Measurements from ENCODE around the gene ZNF236. TPM values are rescaled to one million over a fixed set of nuclear protein-coding genes. Genes with fewer than 3 reads are reported as not detected.
"Not testable (repeated sequence)": the region's sequence is repeated elsewhere in the genome, so short reads cannot be mapped to it uniquely, and the experiment has no call there.

ZNF236 gene
- total and polyA plus RNA-seq, 2 donors (not counting 1 experiment from before 2014, with no cell fraction given) = 8.9 to 39.5 TPM

GRCh38 chr18:76990343-76991020, 168.1 kb downstream of the ZNF236 start:
- peaks cover 0 to 22% of the 10 kb centered on the region in 2 donors for H3K4me1 ChIP-seq (ENCODE audit: control insufficient read depth in 2 of 2, insufficient read depth in 2 of 2, low read length in 2 of 2)
- H3K9ac ChIP-seq (ENCODE audit: low read length); H3K36me3 ChIP-seq (replicated peaks in 1 of 2; ENCODE audit: control extremely low read depth in 1 of 2, control insufficient read depth in 1 of 2, extremely low read depth in 1 of 2, insufficient read depth in 2 of 2, low read length in 1 of 2); H3K27ac ChIP-seq (ENCODE audit: low read length in 2 of 2); H2AFZ ChIP-seq (ENCODE audit: insufficient read depth, low read depth, low read length, poor library complexity, severe bottlenecking); H3K4me3 ChIP-seq (ENCODE audit: control extremely low read depth in 1 of 5, extremely low read depth in 1 of 5, insufficient read depth in 1 of 5, low read depth in 2 of 5, low read length in 4 of 5); H4K20me1 ChIP-seq (ENCODE audit: control insufficient read depth, insufficient read depth, low read length, poor library complexity, severe bottlenecking); H3K9me3 ChIP-seq (ENCODE audit: control extremely low read depth in 1 of 3, control insufficient read depth in 2 of 3, insufficient read depth in 1 of 3, low read length in 2 of 3); H3K27me3 ChIP-seq (replicated peaks in 1 of 4; ENCODE audit: control extremely low read depth in 1 of 4, control insufficient read depth in 3 of 4, insufficient read depth in 4 of 4, low read length in 3 of 4); H3K9me3 Mint-ChIP-seq (ENCODE audit: insufficient read depth); H3K79me2 ChIP-seq (ENCODE audit: control insufficient read depth, insufficient read depth, low read length); H3K4me2 ChIP-seq (replicated peaks; ENCODE audit: low read depth, low read length, poor library complexity, severe bottlenecking); intact Hi-C loops (cut with micrococcal nuclease); H3K27me3 Mint-ChIP-seq: not testable (repeated sequence)
- ATAC-seq (ENCODE audit: low read depth) (peak; percentile 61), DNase-seq (peak; percentile 59)
- 88% methylated on average over 5 of the region's 8 CpGs for WGBS (ENCODE audit: insufficient coverage)
- Mint-ChIP-seq H3K4me1 (peaks cover 25% of the 10 kb centered on the region), H3K27ac (peak overlapping the region; percentile 33), H3K4me3 (peak overlapping the region; percentile 23)
- POLR2A ChIA-PET = interaction anchor here (1.3 kb wide), 1 partner anchor 9 kb away, joined by 3 read pairs; no protein-coding TSS in a partner anchor
- CTCF ChIA-PET = interaction anchor here (1.3 to 7.9 kb wide), 4 partner anchors 8 to 69 kb away, joined by 3 to 43 read pairs (median 22); no protein-coding TSS in a partner anchor

- Histone ChIP-seq H4K20me1 (ENCODE audit: control insufficient read depth, insufficient read depth, low read length, poor library complexity, severe bottlenecking) (no peaks in the 10 kb centered on the region), H3K79me2 (ENCODE audit: control insufficient read depth, insufficient read depth, low read length) (no peaks in the 10 kb centered on the region), H2AFZ (ENCODE audit: insufficient read depth, low read depth, low read length, poor library complexity, severe bottlenecking) (no peak overlapping the region), H3K4me2 (replicated peaks; ENCODE audit: low read depth, low read length, poor library complexity, severe bottlenecking) (no peak overlapping the region), H3K27ac (ENCODE audit: low read length in 2 of 2) (no peak overlapping the region), H3K9me3 (ENCODE audit: control extremely low read depth in 1 of 3, control insufficient read depth in 2 of 3, insufficient read depth in 1 of 3, low read length in 2 of 3) (no peaks in the 10 kb centered on the region), H3K36me3 (replicated peaks in 1 of 2; ENCODE audit: control extremely low read depth in 1 of 2, control insufficient read depth in 1 of 2, extremely low read depth in 1 of 2, insufficient read depth in 2 of 2, low read length in 1 of 2) (no peaks in the 10 kb centered on the region), H3K9ac (ENCODE audit: low read length) (no peak overlapping the region), H3K4me3 (ENCODE audit: control extremely low read depth in 1 of 5, extremely low read depth in 1 of 5, insufficient read depth in 1 of 5, low read depth in 2 of 5, low read length in 4 of 5) (no peak overlapping the region), H3K27me3 (replicated peaks in 1 of 4; ENCODE audit: control extremely low read depth in 1 of 4, control insufficient read depth in 3 of 4, insufficient read depth in 4 of 4, low read length in 3 of 4) (no peaks in the 10 kb centered on the region), H3K4me1 (ENCODE audit: control insufficient read depth in 2 of 2, insufficient read depth in 2 of 2, low read length in 2 of 2) (peaks cover 0 to 22% of the 10 kb centered on the region in 2 donors)
- Mint-ChIP-seq H3K4me3 (no peak overlapping the region), H3K27ac (peak overlapping the region; percentile 33), H3K9me3 (ENCODE audit: insufficient read depth) (no peaks in the 10 kb centered on the region), H3K27me3 (no peaks in the 10 kb centered on the region), H3K4me1 (peaks cover 25% of the 10 kb centered on the region)
- TF ChIP-seq EZH2 (IDR thresholded peaks at IDR 0.05; ENCODE audit: borderline replicate concordance, insufficient read depth, low read depth, low read length, poor library complexity, severe bottlenecking) (no peak), CTCF (IDR thresholded peaks at IDR 0.05) (no peak)
- 91% methylated on average over 19 of the region's 20 CpGs for WGBS (ENCODE audit: insufficient coverage)
- no peak for DNase-seq
- intact Hi-C loops (cut with micrococcal nuclease) = no loop called here
- ATAC-seq (ENCODE audit: low read depth) = no peak
- POLR2A ChIA-PET = interaction anchor here (0.6 to 1.3 kb wide), 2 partner anchors 10 to 69 kb away, joined by 3 to 6 read pairs; no protein-coding TSS in a partner anchor
- CTCF ChIA-PET = interaction anchor here (1.3 to 7.9 kb wide), 4 partner anchors 9 to 70 kb away, joined by 3 to 43 read pairs (median 22); no protein-coding TSS in a partner anchor
Observed at GRCh38 chr18:76991021-76991688, 168.8 kb downstream of the ZNF236 start.
